H1 (cell line): ENCODE results near the gene FHL1. TPM values are rescaled to one million over a fixed set of nuclear protein-coding genes. Genes with fewer than 3 reads are reported as not detected.

Experiments
- CTCF ChIA-PET: fragments of 300-600 bp; sonication (Branson Sonifier 250); formaldehyde crosslinking; loops from one replicate; lab custom pipeline; 2021; ENCODE audit not compliant: partially characterized antibody; lab: Charles Lee
- POLR2A ChIA-PET: fragments of 300-600 bp; sonication (Branson Sonifier 250); formaldehyde crosslinking; loops from one replicate; lab custom pipeline; 2021; ENCODE audit warnings: inconsistent platforms; ENCODE audit not compliant: partially characterized antibody; lab: Charles Lee
- DNase-seq, 2 experiments: peaks; one replicate each; pipeline versions ENCODE4 v3.0.0 to v3.0.0-alpha.2; 2010 to 2022; ENCODE audit warnings: low spot score in 2 of 2, low read depth in 1 of 2, mixed read lengths in 1 of 2
- FAIRE-seq: peaks from 2 replicates; lab custom pipeline; 2011; peaks lifted over from hg19 to GRCh38; lab: Jason Lieb, UNC
- H2AFZ ChIP-seq: 2 replicates; pipeline ENCODE4 v1.8.1; 2012; ENCODE audit warnings: low read length, inconsistent platforms
- H2AK5ac ChIP-seq: 2 replicates; pipeline ENCODE4 v1.6.1; 2013; ENCODE audit warnings: low read depth, low read length
- H2BK120ac ChIP-seq: replicated peaks from 2 replicates; pipeline ENCODE3; 2013; ENCODE audit warnings: low read depth, low read length, inconsistent platforms
- H2BK12ac ChIP-seq: 2 replicates; pipeline ENCODE4 v1.6.1; 2013; ENCODE audit warnings: low read depth, low read length
- H2BK15ac ChIP-seq: 2 replicates; pipeline ENCODE4 v1.6.1; 2013; ENCODE audit warnings: low read length
- H2BK20ac ChIP-seq: 2 replicates; pipeline ENCODE4 v1.6.1; 2013; ENCODE audit warnings: low read length
- H2BK5ac ChIP-seq: 2 replicates; pipeline ENCODE4 v1.6.1; 2013; ENCODE audit warnings: low read depth, low read length
- H3K14ac ChIP-seq: 2 replicates; pipeline ENCODE4 v1.6.1; 2013; ENCODE audit warnings: inconsistent platforms; ENCODE audit not compliant: insufficient read length
- H3K18ac ChIP-seq: 2 replicates; pipeline ENCODE4 v1.6.1; 2013; ENCODE audit warnings: low read length; ENCODE audit errors: extremely low read depth
- H3K23ac ChIP-seq: 2 replicates; pipeline ENCODE4 v1.6.1; 2013; ENCODE audit warnings: inconsistent platforms; ENCODE audit not compliant: insufficient read length
- H3K23me2 ChIP-seq: 2 replicates; pipeline ENCODE4 v1.6.1; 2013; ENCODE audit warnings: low read depth, low read length
- H3K27ac ChIP-seq: 2 replicates; pipeline ENCODE4 v1.6.1; 2011; ENCODE audit warnings: low read depth, low read length, inconsistent platforms
- H3K27me3 ChIP-seq, 4 experiments: replicated peaks in 1 of 4; 1 replicate in 1 of 4; 2 replicates in 3 of 4; pipeline versions ENCODE4 v1.6.1 to v1.8.1; 2011 to 2013; ENCODE audit warnings: low read length in 3 of 4, mild to moderate bottlenecking in 3 of 4, inconsistent platforms in 2 of 4, mixed read lengths in 2 of 4, moderate library complexity in 1 of 4; ENCODE audit not compliant: control insufficient read depth in 3 of 4, insufficient read depth in 3 of 4; ENCODE audit errors: extremely low read depth in 1 of 4
- H3K36me3 ChIP-seq, 4 experiments: 2 replicates each; pipeline versions ENCODE4 v1.6.1 to v1.8.1; 2011 to 2013; ENCODE audit warnings: mild to moderate bottlenecking in 4 of 4, low read length in 3 of 4, moderate library complexity in 2 of 4, control low read depth in 1 of 4, inconsistent platforms in 1 of 4; ENCODE audit not compliant: insufficient read depth in 4 of 4, control insufficient read depth in 2 of 4
- H3K4ac ChIP-seq: replicated peaks from 2 replicates; pipeline ENCODE3; 2013; ENCODE audit warnings: low read length, low read depth, mixed read lengths, inconsistent platforms; ENCODE audit not compliant: insufficient read length
- H3K4me1 ChIP-seq, 4 experiments: replicated peaks in 1 of 4; 1 replicate in 1 of 4; 2 replicates in 3 of 4; pipeline versions ENCODE4 v1.6.1 to v1.8.1; 2011 to 2013; ENCODE audit warnings: low read length in 3 of 4, inconsistent platforms in 2 of 4, mixed read lengths in 1 of 4; ENCODE audit not compliant: insufficient read depth in 4 of 4, control insufficient read depth in 3 of 4
- H3K4me2 ChIP-seq, 2 experiments: 2 replicates each; pipeline versions ENCODE4 v1.6.1 to v1.8.1; 2011 to 2013; ENCODE audit warnings: low read depth in 2 of 2, low read length in 2 of 2, control low read depth in 1 of 2, inconsistent platforms in 1 of 2, mild to moderate bottlenecking in 1 of 2; ENCODE audit not compliant: insufficient read depth in 1 of 2
- H3K4me3 ChIP-seq, 4 experiments: fragments of 200-600, 300-600 bp in 1 of 4; sonication (generic), shearing (Covaris generic), sonication (Bioruptor Twin) in 1 of 4; 2 replicates each; pipeline versions ENCODE4 v1.5.1 to v1.8.1; 2011 to 2016; ENCODE audit warnings: low read length in 4 of 4, low read depth in 3 of 4, control low read depth in 2 of 4, inconsistent platforms in 2 of 4, mild to moderate bottlenecking in 2 of 4, mixed read lengths in 1 of 4, moderate library complexity in 1 of 4; ENCODE audit not compliant: insufficient read depth in 2 of 4; ENCODE audit errors: extremely low read depth in 1 of 4
- H3K56ac ChIP-seq: replicated peaks from 2 replicates; pipeline ENCODE3; 2013; ENCODE audit warnings: low read depth, mild to moderate bottlenecking, mixed read lengths, low read length, inconsistent platforms; ENCODE audit not compliant: insufficient read length
- H3K79me1 ChIP-seq: 2 replicates; pipeline ENCODE4 v1.6.1; 2013; ENCODE audit warnings: low read depth, low read length, control low read depth
- H3K79me2 ChIP-seq, 2 experiments: 2 replicates each; pipeline versions ENCODE4 v1.6.1 to v1.8.1; 2012 to 2013; ENCODE audit warnings: low read length in 2 of 2, mild to moderate bottlenecking in 2 of 2, inconsistent platforms in 1 of 2; ENCODE audit not compliant: insufficient read depth in 2 of 2, control insufficient read depth in 1 of 2
- H3K9ac ChIP-seq, 4 experiments: replicated peaks in 1 of 4; 1 replicate in 1 of 4; 2 replicates in 3 of 4; pipeline versions ENCODE4 v1.6.1 to v1.8.1; 2011 to 2013; ENCODE audit warnings: low read depth in 3 of 4, low read length in 3 of 4, control low read depth in 2 of 4, mild to moderate bottlenecking in 2 of 4, moderate library complexity in 2 of 4, inconsistent platforms in 1 of 4; ENCODE audit errors: extremely low read depth in 1 of 4
- H3K9me3 ChIP-seq, 2 experiments: 2 replicates each; pipeline versions ENCODE4 v1.6.1 to v1.8.1; 2012 to 2013; ENCODE audit warnings: mild to moderate bottlenecking in 2 of 2, moderate library complexity in 2 of 2, control low read depth in 1 of 2, inconsistent platforms in 1 of 2, low read depth in 1 of 2, low read length in 1 of 2, mixed read lengths in 1 of 2; ENCODE audit not compliant: insufficient read depth in 2 of 2
- H4K20me1 ChIP-seq, 2 experiments: replicated peaks in 1 of 2; 2 replicates each; pipeline versions ENCODE3 to v1.8.1; 2011 to 2013; ENCODE audit warnings: inconsistent platforms in 2 of 2, low read length in 2 of 2, mild to moderate bottlenecking in 1 of 2; ENCODE audit not compliant: insufficient read depth in 2 of 2, control insufficient read depth in 1 of 2
- H4K5ac ChIP-seq: 2 replicates; pipeline ENCODE4 v1.6.1; 2013; ENCODE audit warnings: low read length, low read depth, mixed read lengths, inconsistent platforms; ENCODE audit not compliant: insufficient read length
- H4K8ac ChIP-seq: 2 replicates; pipeline ENCODE4 v1.8.0; 2013; ENCODE audit warnings: mild to moderate bottlenecking, moderate library complexity, low read length, inconsistent platforms; ENCODE audit not compliant: insufficient read depth; ENCODE audit errors: extremely low read depth
- H4K91ac ChIP-seq: replicated peaks from 2 replicates; pipeline ENCODE3; 2013; ENCODE audit warnings: low read length, mixed read lengths, inconsistent platforms; ENCODE audit not compliant: insufficient read length
- CHD2 ChIP-seq: IDR thresholded peaks from 2 replicates; pipeline ENCODE4 v1.6.1; 2012; ENCODE audit warnings: low read length, improper control_type of control experiment
- WGBS, 2 experiments: shearing (Covaris generic) in 1 of 2; methylation state at CpG; one replicate each; pipeline versions ENCODE4 v1.1.6 to v1.1.7; 2013 to 2015; ENCODE audit warnings: low lambda C conversion rate in 2 of 2, mixed read lengths in 2 of 2, inconsistent platforms in 1 of 2, low coverage in 1 of 2, missing lambda C conversion rate in 1 of 2; ENCODE audit not compliant: insufficient replicate concordance in 2 of 2, insufficient coverage in 1 of 2, insufficient read length in 1 of 2; ENCODE audit errors: extremely low coverage in 1 of 2, missing lambda C conversion rate in 1 of 2; 5-methylcytosine and 5-hydroxymethylcytosine counted together
- polyA plus RNA-seq, 7 experiments: library from polyadenylated mRNA; depleted of rRNA in 3 of 7; stranded (reverse) in 5 of 7; unstranded in 2 of 7; fragments of >200 nt in 5 of 7; fragments of 200-250 nt in 2 of 7; gene quantifications; 1 replicate in 5 of 7; 2 replicates in 1 of 7; 4 replicates in 1 of 7; pipeline versions ENCODE4 v1.2.1 to v1.2.3, GENCODE V29; 2011 to 2013; ENCODE audit warnings: missing spikeins in 2 of 7, mixed read lengths in 2 of 7
- total RNA-seq: library from RNA; stranded (reverse); fragmentation: NEBNext Ultra II Directional; extraction: Animal tissue kit (Norgen Biotek cat#: 25700); gene quantifications from 2 replicates; pipeline ENCODE4 v1.2.1, GENCODE V29; 2021

Gene FHL1
- total and polyA plus RNA-seq, 2 of the 8 experiments (the other 6 are each of a cell fraction or from before 2014, with no cell fraction given): 45.0 to 56.5 TPM

- no peak overlapping the region for H3K27ac ChIP-seq
- TF ChIP-seq CHD2: no peak
- TF ChIP-seq, all 59 proteins: peak for 0
- H4K8ac ChIP-seq: no peak overlapping the region
- peaks cover 0 to 5% (median 2%) of the 10 kb centered on the region in 4 experiments; a peak in 4 of 7 replicates for H3K4me1 ChIP-seq
- no peak overlapping the region for H2BK12ac ChIP-seq
- no peaks in the 10 kb centered on the region for H3K23me2 ChIP-seq
- H3K4ac ChIP-seq: no peak overlapping the region
- peak overlapping the region in 1 of 2 experiments; percentile 21; a peak in 1 of 4 replicates for H3K4me2 ChIP-seq
- H3K18ac ChIP-seq: no peak overlapping the region
- no peak overlapping the region for H2AK5ac ChIP-seq
- H3K56ac ChIP-seq: no peak overlapping the region
- H3K36me3 ChIP-seq: no peaks in the 10 kb centered on the region
- no peak overlapping the region for H2BK120ac ChIP-seq
- H4K91ac ChIP-seq: no peak overlapping the region
- FAIRE-seq (no peak), DNase-seq (no peak)
- H2AFZ ChIP-seq: no peak overlapping the region
- ChIA-PET POLR2A (no interaction called here), CTCF (interaction anchor here (0.8 to 2.0 kb wide), 7 partner anchors 18 to 137 kb away, joined by 3 to 13 read pairs (median 4); partner anchors contain the start of gene FHL1)
- no peaks in the 10 kb centered on the region for H3K79me1 ChIP-seq
- H3K9me3 ChIP-seq: no peaks in the 10 kb centered on the region
- 48% methylated on average over 3 of the region's 3 CpGs; no CpG with 5 or more reads in 1 of the 2 experiments for WGBS, 2 experiments
- no peak overlapping the region for H2BK20ac ChIP-seq
- H3K4me3 ChIP-seq: no peak overlapping the region
- no peak overlapping the region for H2BK15ac ChIP-seq
- H3K79me2 ChIP-seq: peaks cover 0 to 13% of the 10 kb centered on the region in 2 experiments; a peak in 2 of 4 replicates
- H3K27me3 ChIP-seq: no peaks in the 10 kb centered on the region
- no peak overlapping the region for H3K14ac ChIP-seq
- no peak overlapping the region for H3K9ac ChIP-seq
- peaks cover 3 to 4% of the 10 kb centered on the region in 2 experiments for H4K20me1 ChIP-seq
- H3K23ac ChIP-seq: no peak overlapping the region
- H2BK5ac ChIP-seq: no peak overlapping the region
- no peak overlapping the region for H4K5ac ChIP-seq
These were observed 18.1 kb downstream of the FHL1 start for GRCh38 chrX:136165406-136165805.
